T-helper 1 cell treated with Interleukin-12 subunit alpha and Interleukin-12 subunit beta and Interleukin-4 antibody, amounts not matched to agents 30 μg/mL and 1 μg/mL, for 36 hours (primary cell): ENCODE data around the gene SARS2.
"Not testable (repeated sequence)": the region's sequence is repeated elsewhere in the genome, so short reads cannot be mapped to it uniquely, and the experiment has no call there.

Source experiments
- H3K27ac Mint-ChIP-seq: one replicate; pipeline ENCODE4 v1.8.0; 2021; ENCODE audit warnings: mild to moderate bottlenecking, mixed read lengths
- H3K27me3 Mint-ChIP-seq: one replicate; pipeline ENCODE4 v1.8.0; 2021; ENCODE audit warnings: low read depth, mixed read lengths
- H3K36me3 Mint-ChIP-seq: one replicate; pipeline ENCODE4 v1.8.0; 2021; ENCODE audit warnings: low read depth, mixed read lengths
- H3K4me1 Mint-ChIP-seq: one replicate; pipeline ENCODE4 v1.8.0; 2021; ENCODE audit warnings: low read depth, mixed read lengths
- H3K4me3 Mint-ChIP-seq: one replicate; pipeline ENCODE4 v1.8.0; 2021; ENCODE audit warnings: mild to moderate bottlenecking, moderate library complexity, mixed read lengths
- H3K9me3 Mint-ChIP-seq: one replicate; pipeline ENCODE4 v1.8.0; 2021; ENCODE audit warnings: mixed read lengths

The SARS2 gene

DNA sequence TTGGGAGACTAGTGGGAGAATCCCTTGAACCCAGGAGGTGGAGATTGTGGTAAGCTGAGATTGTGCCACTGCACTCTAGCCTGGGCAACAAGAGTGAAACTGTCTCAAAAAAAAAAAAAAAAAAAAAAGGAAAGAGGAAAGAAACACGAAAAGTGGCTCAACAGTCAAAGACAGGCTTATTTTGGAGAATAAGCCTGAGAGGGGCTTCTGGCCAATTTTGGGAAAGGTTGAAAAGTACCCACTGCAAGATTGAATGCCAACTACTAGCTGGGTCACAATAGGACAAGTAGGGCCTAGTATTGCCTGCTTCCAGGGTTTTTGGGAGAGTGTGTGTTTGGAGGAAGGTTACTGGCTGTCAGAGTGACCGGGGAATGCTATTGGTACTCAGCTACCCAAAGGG, 27.7 kb upstream of the SARS2 start:
- Mint-ChIP-seq H3K9me3 (no peaks in the 10 kb centered on the region), H3K4me1 (peaks cover 4% of the 10 kb centered on the region), H3K27ac (no peak overlapping the region), H3K27me3 (peaks cover 3% of the 10 kb centered on the region), H3K4me3 (no peak overlapping the region), H3K36me3 (no peaks in the 10 kb centered on the region)

DNA sequence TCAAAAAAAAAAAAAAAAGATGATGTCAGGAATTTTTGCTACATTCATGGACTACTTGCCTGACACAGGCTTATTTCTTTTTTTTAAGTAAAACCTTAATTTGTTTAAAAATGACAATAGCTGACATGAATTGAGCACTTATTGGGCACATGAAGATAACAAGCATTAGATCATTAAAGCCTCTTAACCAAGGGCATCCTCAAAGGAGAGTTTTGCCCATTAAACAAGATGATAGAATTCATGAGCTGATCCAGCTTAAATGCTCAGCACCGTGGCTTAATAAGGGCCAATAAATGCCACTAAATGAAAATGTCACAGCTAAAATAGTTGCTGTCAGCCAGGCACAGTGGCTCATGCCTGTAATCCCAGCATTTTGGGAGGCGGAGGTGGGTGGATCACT, 25.7 kb upstream of the SARS2 start:
- Mint-ChIP-seq H3K4me1 (peaks cover 5% of the 10 kb centered on the region), H3K9me3 (no peaks in the 10 kb centered on the region), H3K36me3 (no peaks in the 10 kb centered on the region), H3K27ac (no peak overlapping the region), H3K4me3 (no peak overlapping the region), H3K27me3 (peaks cover 7% of the 10 kb centered on the region)

DNA sequence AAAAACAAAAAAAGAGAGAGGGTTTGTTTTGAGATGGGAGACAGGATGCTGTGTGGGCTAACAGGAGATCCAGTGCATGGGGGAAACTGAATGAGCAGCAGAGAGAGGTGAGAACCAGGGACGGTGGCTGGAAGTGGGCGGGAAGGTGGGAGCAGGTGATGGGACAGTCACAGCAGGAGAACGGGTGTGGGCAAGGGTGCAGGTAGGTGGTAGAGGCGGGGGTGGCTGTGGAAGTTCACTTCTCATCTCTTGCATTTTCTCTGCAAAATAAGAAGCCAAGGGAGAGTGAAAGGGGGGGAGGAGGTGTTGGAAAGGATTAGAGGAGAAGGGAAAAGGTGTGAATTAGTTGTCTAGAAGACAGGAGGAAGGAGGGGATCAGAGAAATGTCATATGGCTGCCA, 23.1 kb upstream of the SARS2 start:
- no peaks in the 10 kb centered on the region for H3K9me3 Mint-ChIP-seq
- H3K27me3 Mint-ChIP-seq = peaks cover 21% of the 10 kb centered on the region
- peaks cover 15% of the 10 kb centered on the region for H3K4me1 Mint-ChIP-seq
- no peak overlapping the region for H3K27ac Mint-ChIP-seq
- H3K4me3 Mint-ChIP-seq = no peak overlapping the region
- no peaks in the 10 kb centered on the region for H3K36me3 Mint-ChIP-seq

DNA sequence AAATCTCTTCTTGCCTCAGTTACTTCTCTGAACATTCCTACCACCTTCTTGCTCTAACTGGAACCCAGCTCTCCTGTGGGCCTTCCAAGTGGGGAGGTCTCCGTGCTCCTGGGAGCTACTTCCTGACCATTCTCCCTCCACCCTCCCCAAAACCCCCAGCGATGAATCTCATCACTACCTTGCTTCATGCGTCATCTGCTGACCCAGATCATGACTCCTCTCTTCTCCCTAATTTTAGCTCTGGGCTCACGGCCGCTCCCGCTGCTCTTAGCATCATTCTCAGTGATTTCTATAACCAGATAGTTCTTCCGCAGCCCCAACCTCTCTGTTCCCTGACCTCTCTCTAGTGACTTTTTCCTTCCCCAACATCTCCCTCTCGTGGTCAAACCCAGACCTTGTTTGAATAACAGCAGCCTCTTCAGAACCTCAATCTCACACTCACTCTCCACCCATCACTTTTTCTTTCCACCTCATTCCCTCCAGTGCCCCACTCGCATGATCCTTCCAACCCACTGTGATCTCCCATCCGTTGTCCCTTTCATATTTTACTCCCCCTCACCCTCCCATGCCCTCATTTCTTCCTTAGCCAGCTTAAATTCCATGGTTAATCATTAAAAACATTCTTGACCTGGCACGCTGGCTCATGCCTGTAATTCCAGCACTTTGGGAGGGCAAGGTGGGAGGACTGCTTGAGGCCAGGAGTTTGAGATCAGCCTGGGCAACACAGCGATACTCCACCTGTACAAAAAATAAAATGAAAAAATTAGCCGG, 22.0 kb upstream of the SARS2 start:
- peaks cover 26% of the 10 kb centered on the region for H3K27me3 Mint-ChIP-seq
- no peak overlapping the region for H3K4me3 Mint-ChIP-seq
- no peaks in the 10 kb centered on the region for H3K9me3 Mint-ChIP-seq
- H3K27ac Mint-ChIP-seq = no peak overlapping the region
- no peaks in the 10 kb centered on the region for H3K36me3 Mint-ChIP-seq
- H3K4me1 Mint-ChIP-seq = peaks cover 16% of the 10 kb centered on the region

DNA sequence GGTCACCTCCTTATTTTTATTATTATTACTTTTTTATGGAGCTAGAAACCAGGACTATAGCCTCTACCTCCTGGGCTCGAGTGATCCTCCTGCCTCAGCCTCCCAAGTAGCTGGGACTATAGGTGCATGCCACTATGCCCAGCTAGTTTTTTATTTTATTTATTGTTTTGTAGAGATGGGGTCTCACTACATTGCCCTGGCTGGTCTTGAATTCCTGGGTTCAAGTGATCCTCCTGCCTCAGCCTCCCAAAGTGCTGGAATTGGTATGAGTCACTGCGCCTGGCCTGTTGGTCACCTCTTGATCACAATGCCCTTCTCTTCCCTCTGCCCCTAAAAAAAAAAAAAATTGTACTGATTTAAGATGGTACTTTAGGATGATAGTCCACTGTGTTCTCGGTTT, 20.6 kb upstream of the SARS2 start:
- no peaks in the 10 kb centered on the region for H3K36me3 Mint-ChIP-seq
- peaks cover 26% of the 10 kb centered on the region for H3K27me3 Mint-ChIP-seq
- H3K9me3 Mint-ChIP-seq = no peaks in the 10 kb centered on the region
- no peak overlapping the region for H3K27ac Mint-ChIP-seq
- H3K4me1 Mint-ChIP-seq = peaks cover 16% of the 10 kb centered on the region
- H3K4me3 Mint-ChIP-seq = no peak overlapping the region

DNA sequence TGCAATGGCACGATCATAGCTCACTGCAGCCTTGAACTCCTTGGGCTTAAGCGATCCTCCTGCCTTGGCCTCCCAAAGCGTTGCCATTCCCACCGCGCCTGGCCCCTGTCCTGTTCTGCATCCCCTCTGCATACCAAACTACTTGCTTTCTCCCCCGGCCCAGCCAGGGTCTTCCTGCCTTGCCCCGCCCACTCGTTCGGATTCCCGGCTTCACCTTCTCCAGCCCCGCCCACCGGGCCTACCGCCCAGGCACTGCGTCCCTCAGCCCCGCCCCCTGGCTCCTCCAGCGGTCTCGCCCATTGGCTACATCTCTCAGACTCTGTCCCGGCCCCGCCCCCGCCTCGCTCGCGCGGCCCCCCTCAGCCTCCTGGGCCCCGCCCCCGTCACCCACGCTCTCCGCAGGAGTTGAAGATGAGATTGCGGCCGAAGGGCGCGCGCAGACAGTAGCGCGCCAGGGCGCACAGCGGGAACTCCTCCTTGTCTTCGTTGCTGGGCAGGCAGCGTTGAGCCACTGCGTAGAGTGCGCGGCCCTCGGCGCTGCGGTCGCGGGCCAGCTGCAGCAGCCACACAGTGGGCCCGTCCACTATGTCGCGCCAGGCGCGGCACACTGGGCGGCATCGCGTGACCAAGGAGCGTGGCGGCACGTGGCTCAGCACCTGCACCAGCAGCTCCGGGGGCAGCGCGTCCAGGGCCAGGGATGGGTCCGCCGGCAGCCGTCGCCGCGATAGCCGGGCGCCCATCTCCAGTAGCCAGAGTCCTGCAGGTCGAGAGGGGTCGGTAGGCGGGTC, 19.2 kb upstream of the SARS2 start:
- Mint-ChIP-seq H3K27ac (no peak overlapping the region), H3K9me3 (no peaks in the 10 kb centered on the region), H3K4me1 (peaks cover 16% of the 10 kb centered on the region), H3K27me3 (peaks cover 26% of the 10 kb centered on the region), H3K4me3 (peak overlapping the region; percentile 48), H3K36me3 (no peaks in the 10 kb centered on the region)

DNA sequence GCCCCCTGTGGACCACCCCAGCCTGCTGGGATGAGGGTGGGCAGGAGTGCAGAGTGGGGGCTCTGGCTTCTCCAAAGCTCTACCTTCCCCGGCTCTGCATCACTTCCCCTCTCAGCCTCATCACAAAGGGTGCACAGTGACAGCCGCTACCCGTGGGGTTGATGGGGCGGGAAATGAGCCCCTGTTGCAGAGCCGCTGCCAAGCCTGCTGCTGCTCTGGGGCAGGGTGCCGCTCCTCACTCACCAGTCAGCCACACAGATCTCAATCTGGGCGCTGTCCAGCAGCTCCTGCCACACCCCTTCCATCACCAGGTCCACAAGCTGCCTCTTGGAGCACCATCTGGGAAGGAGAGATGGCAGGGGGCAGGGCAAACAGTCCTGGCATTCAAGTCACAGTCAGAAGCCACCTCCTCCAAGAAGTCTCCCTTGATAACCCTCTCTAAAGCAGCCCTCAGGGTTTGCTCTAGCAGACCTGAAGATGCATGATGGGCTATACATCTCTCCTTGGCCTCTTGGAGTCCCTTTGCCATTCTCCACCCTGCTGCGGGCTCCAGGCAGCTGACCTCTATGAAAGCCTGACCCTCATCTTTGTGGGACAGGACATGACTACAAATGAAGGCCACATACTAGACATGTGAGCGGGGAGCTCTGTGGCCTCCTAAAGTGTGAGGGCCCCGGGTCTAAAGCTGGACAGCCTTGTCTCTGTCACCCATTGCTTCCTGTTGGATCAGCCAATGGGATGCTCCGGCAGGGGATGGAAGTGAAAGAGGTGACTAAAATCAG, 15.9 kb upstream of the SARS2 start:
- H3K9me3 Mint-ChIP-seq = no peaks in the 10 kb centered on the region
- peaks cover 12% of the 10 kb centered on the region for H3K4me1 Mint-ChIP-seq
- peaks cover 19% of the 10 kb centered on the region for H3K27me3 Mint-ChIP-seq
- no peak overlapping the region for H3K4me3 Mint-ChIP-seq
- no peaks in the 10 kb centered on the region for H3K36me3 Mint-ChIP-seq
- H3K27ac Mint-ChIP-seq = no peak overlapping the region

DNA sequence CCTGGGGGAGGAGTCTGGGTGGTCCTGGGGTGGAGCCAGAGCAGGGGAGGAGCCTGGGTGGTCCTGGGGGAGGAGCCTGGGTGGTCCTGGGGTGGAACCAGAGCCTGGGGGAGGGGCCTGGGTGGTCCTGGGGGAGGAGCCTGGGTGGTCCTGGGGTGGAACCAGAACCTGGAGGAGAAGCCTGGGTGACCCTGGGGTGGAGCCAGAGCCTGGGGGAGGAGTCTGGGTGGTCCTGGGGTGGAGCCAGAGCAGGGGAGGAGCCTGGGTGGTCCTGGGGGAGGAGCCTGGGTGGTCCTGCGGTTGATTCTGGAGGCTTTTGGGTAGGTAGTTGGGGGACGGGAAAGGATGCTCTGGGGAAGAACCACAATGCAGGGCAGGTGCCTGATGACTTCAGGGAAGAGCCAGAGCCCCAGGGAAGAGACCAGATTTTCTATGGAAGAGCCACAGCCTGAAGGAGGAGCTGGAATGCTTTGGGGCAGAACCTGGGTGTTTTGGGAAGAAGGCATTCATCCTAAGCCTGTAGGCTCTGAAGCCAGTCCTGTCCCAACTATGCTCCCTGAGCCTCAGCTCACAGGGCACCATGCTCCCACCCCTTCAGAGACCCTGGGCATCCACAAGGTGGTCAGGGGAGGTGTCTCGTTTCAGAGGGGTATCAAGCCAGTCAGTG, 15.1 kb upstream of the SARS2 start:
- no peak overlapping the region for H3K27ac Mint-ChIP-seq
- peaks cover 17% of the 10 kb centered on the region for H3K4me1 Mint-ChIP-seq
- H3K9me3 Mint-ChIP-seq = no peaks in the 10 kb centered on the region
- peaks cover 24% of the 10 kb centered on the region for H3K27me3 Mint-ChIP-seq
- H3K4me3 Mint-ChIP-seq = no peak overlapping the region
- H3K36me3 Mint-ChIP-seq = no peaks in the 10 kb centered on the region

DNA sequence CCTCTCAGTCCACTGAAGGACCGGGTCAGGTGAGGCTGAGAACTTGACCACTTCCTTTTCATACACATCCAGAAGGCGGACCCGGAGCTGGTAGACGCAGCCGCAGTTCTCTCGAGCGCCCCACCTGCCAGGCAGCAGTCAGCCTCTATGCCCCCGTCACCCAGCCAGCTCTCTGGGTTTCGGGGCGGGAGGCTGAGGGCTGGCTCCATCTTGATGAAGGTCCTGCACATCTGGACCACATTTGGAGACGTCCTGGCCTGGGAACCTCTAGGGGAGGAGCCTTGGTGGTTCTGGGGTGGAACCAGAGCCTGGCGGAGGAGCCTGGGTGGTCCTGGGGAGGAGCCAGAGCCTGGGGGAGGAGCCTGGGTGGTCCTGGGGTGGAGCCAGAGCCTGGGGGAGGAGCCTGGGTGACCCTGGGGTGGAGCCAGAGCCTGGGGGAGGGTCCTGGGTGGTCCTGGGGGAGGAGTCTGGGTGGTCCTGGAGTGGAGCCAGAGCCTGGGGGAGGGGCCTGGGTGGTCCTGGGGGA, 14.5 kb upstream of the SARS2 start:
- peaks cover 14% of the 10 kb centered on the region for H3K4me1 Mint-ChIP-seq
- peaks cover 26% of the 10 kb centered on the region for H3K27me3 Mint-ChIP-seq
- no peaks in the 10 kb centered on the region for H3K9me3 Mint-ChIP-seq
- no peaks in the 10 kb centered on the region for H3K36me3 Mint-ChIP-seq
- no peak overlapping the region for H3K4me3 Mint-ChIP-seq
- no peak overlapping the region for H3K27ac Mint-ChIP-seq

DNA sequence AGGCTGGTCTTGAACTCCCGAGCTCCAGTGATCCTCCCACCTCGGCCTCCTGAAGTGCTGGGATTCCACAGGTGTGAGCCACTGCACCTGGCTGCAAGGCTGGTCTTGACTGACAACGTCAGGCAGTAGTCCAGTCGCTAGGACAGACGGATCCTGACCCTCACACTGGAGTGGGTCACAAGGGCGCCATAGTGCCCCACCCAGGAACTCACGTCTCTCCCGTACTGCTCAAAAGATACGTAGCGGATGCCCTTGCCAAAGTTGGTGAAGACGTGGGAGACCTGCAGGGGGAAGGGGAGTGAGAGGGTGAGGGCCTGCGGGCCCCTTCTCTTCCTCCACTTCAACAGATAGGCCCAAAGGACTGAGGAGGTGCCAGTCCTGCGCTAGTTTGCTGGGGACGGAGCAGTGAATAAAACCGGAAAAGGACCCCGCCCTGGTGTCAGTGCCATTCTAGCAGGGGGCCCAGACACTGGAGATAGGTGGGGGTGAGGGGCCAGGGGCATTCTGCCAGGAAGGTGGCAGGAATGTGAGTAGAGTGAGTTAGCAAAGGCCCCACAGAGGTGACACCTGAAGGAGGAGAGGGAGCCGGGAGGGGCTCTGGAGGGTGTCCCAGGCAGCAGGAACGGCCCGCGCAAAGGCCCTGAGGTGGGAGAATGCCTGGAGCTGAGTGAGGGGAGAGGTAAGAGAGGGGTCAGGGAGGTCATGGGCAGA, 12.1 kb upstream of the SARS2 start:
- peaks cover 8% of the 10 kb centered on the region for H3K4me1 Mint-ChIP-seq
- no peaks in the 10 kb centered on the region for H3K36me3 Mint-ChIP-seq

DNA sequence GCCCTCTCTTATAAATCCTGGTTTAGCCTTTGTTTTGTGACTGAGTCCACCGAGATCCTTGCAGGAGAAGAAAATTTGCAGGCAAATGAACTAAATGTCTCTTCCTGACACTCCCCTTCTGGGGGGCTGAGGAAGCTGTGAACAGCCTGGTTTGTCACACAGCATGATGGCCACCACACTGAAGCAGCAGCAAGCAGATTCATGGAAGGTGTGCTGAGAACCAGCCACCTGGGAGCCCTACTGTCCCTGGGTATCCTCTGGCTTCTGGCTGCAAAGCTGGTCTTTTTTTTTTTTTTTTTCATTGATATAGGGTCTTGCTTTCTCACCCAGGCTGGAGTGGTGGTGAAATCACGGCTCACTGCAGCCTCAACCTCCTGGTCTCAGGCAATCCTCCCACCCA, 11.4 kb upstream of the SARS2 start:
- H3K27ac Mint-ChIP-seq = no peak overlapping the region
- H3K27me3 Mint-ChIP-seq = peaks cover 25% of the 10 kb centered on the region
- H3K4me3 Mint-ChIP-seq = no peak overlapping the region

More for the DNA sequence above, 12.1 kb upstream of the SARS2 start:
- Mint-ChIP-seq H3K4me3 (no peak overlapping the region), H3K9me3 (no peaks in the 10 kb centered on the region), H3K27ac (peak overlapping the region; percentile 20), H3K27me3 (peaks cover 25% of the 10 kb centered on the region)

DNA sequence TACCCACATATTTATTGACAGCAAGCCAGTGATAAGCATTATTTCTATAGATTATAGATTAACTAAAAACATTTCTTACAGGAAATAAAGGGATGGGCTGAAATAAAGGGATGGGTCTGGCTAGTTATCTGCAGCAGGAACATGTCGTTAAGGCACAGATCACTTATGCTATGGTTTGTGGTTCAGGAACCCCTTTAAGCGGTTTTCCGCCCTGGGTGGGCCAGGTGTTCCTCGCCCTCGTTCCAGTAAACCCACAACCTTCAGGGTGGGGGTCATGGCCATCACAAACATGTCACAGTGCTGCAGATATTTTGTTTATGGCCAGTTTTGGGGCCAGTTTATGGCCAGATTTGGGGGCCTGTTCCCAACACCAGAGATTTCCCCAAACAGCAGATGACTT, 10.9 kb upstream of the SARS2 start:
- H3K4me3 Mint-ChIP-seq = peak overlapping the region; percentile 33
- not testable (repeated sequence) for H3K27ac Mint-ChIP-seq, H3K4me1 Mint-ChIP-seq, H3K36me3 Mint-ChIP-seq, H3K9me3 Mint-ChIP-seq
- peaks cover 25% of the 10 kb centered on the region for H3K27me3 Mint-ChIP-seq

More for the DNA sequence above, 11.4 kb upstream of the SARS2 start:
- Mint-ChIP-seq H3K4me1 (peaks cover 8% of the 10 kb centered on the region), H3K9me3 (no peaks in the 10 kb centered on the region), H3K36me3 (no peaks in the 10 kb centered on the region)

DNA sequence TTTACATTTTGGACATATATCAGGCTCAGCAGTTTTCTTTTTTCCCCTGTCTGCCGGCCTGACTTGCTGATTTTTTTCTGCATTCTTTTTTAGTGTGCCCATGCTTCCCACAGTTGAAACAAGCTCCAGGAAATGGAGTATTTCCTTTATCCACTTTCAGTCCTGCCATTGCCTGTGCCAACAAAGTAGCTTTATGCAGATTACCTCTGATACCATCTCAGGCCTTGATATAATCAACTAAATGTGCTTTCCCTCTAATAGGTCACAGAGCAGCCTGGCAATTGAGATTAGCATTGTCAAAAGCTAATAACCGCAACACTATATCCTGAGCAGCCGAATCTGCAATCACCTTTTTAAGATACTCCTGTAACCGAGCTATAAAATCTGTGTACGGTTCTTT, 9.4 kb upstream of the SARS2 start:
- no peak overlapping the region for H3K27ac Mint-ChIP-seq
- H3K36me3 Mint-ChIP-seq = peaks cover 9% of the 10 kb centered on the region
- H3K27me3 Mint-ChIP-seq = peaks cover 25% of the 10 kb centered on the region
- H3K4me1 Mint-ChIP-seq = peaks cover 8% of the 10 kb centered on the region
- peaks cover 8% of the 10 kb centered on the region for H3K9me3 Mint-ChIP-seq
- H3K4me3 Mint-ChIP-seq = no peak overlapping the region
